Activated gamma-delta T cell (primary cell): ENCODE results near the gene PRKAG2.

Experiments
- DNase-seq: peaks from one replicate; lab custom pipeline; 2025; lab: John Stamatoyannopoulos, UW

The PRKAG2 gene

DNA sequence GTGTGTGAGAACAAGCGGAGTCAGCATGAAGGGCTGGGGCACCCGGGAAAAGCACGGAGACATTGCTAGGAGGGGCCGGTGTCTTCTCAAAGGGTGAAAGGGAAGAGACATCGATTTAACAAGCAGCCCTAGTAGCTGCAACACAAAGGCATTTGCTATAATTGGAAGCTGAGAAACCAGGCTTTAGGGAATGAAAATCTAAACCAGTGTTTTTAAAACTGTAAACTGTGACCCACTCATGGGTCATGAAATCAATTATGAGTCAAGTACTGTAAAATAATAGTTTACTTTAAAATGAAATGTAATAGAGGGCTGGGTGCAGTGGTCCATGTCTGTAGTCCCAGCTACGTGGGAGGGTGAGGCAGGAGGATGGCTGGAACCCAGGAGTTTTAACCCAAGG lies 228.5 kb downstream of the PRKAG2 start:
- DNase-seq, result no peak

DNA sequence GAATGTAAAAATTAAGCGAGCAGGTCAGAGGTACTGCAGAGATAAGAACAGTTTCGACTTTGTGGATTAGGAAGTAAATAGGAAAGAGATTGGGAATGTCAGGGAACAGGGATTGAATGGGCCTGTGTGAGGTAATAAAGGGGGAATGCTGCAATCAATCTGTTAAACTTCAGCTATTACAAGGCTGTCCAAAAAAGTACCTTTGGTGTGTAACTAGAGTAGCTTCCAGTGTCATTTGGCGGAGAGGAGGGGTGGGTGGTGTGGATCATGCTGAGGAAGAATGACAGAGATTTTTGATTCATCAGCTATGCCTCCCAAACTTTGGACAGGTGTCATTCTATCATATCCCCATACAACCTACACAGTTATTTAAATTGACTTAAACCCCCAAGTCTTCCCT lies 229.0 kb downstream of the PRKAG2 start:
- DNase-seq, result no peak

DNA sequence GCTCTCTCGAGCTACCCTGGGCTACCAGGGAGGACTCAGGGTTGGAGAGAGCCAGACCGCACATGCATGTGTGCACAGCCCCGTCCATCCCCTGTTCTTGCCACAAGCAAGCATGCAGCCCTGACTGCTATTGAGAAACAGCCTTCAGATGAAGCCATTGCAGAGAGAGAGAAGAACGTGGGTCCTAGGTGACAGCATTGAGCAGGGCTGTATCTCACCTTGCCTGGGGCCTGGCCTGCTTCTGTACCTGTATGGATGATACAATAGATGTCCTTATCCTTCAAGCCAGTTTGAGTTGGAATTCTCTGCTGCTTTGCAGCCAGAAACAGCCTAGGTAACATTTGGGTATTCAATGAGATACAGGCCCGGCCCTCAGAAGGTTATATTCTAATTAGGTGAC lies 229.9 kb downstream of the PRKAG2 start:
- no peak for DNase-seq

DNA sequence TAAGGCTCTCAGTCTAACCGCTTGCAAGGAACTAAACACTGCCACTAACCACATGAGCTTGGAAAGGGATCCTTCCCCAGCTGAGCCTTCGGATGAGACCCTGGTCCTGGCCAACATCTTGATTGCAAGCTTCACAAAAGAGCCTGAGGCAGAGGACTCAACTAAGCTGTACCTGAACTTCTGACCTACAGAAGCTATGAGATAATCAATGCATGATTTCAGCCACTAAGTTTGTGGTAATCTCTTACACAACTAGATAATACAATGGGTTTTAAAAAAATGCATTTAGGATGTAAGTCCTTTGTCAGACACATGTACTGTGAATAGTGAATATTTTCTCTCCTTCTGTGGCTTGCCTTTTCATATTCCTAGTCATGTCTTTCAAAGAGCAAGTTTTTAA lies 231.6 kb downstream of the PRKAG2 start:
- DNase-seq, result no peak

DNA sequence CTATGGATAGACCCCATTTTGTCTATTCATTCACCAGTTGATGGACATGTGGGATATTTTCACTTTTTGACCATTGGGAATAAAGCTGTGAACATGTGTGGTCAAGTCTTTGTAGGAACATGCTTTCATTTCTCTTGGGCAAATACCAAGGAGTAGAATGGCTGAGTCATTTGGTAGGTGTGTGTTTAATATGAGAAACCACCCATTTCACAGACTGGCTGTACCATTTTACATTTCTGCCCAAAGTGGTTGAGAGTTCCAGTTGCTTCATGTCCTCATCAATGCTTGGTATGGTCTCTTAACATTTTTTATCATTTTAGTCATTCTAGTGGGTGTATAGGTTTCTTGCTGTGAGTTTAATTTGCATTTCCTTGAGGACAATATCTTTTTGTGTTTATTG lies 232.4 kb downstream of the PRKAG2 start:
- no peak for DNase-seq

DNA sequence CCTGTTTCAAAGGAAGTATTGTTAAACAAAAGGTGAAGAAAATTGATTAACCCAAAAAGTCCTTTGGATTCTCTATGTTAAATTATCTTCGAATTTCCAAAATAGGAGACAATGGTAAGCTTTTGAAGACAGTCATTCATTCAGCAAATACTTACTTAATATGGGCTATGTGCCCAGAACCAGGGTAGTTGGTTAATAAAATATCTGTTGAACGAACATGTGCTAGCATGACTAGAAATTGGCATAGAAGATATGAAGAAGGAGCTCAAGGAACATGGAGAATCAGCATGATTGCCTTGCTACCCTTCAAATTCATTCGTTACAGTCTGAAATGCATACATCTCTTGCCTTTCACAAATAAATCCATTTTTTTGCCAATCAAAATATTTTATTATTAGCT lies 234.2 kb downstream of the PRKAG2 start:
- DNase-seq, result no peak

DNA sequence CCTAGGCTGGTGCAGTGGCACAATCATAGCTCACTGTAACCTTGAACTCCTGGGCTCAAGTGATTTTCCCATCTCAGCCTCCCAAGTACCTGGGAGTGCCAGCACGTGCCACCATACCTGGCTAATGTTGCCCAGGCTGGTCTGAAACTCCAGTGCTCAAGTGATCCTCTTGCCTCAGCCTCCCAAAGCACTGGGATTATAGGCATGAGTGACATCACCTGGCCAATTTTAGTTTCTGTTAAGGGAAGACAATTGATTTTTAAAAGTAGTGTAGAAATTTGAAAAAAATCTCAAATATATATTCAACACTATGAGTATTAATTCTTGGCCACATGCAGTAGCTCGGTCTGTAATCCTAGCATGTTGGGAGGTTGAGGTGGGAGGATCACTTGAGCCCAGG lies 235.3 kb downstream of the PRKAG2 start:
- no peak for DNase-seq

DNA sequence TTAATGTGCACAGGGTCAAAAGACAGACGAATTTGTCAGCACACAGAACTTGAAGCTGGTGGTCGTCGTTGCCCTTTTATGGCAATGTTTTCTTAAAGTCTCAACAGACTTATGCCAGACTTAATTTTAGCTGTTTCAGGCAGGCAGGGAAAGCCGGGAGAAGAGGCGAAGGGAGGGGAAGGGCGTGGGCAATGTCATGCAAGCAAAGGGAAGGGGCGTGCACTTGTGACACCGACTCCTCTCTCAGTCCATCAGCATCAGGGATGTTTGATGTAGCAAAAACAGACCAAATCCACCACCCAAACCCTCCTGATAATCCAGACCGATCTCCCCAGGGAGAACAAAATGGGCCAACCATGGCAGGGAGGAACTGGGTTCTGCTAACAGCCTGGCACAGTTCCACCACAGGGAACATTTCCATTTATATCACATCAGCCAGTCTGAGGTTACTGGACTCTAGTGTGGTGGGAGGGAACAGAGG lies 239.1 kb downstream of the PRKAG2 start:
- DNase-seq, result no peak

DNA sequence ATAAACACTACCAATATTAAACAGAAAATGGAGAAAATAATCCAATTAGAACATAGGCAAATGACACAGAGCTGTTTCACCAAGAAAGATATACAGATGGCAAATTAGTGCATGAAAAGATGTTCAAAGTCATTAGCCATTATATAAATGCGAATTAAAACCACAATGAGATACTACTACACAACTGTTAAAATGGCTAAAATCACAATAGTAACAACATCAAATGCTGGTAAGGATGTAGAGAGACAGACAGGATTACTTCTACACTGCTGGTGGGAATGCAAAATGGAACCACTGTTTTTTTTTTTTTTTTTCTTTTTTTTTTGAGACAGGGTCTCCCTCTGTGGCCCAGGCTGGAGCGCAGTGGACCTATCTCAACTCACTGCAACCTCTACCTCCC lies 242.3 kb downstream of the PRKAG2 start:
- DNase-seq, result no peak

DNA sequence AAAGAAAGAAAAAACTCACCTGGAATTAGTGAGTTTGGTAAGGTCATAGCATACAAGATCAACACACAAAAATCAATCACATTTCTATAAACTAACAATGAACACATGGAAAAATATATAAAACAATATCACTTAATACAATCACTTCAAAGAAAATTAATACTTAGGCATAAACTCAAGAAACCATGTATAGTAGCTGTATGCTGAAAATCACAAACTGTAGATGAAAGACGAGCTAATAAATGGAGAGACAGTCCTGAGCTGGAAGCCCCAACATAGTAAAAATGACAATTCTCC lies 243.5 kb downstream of the PRKAG2 start:
- no peak for DNase-seq

DNA sequence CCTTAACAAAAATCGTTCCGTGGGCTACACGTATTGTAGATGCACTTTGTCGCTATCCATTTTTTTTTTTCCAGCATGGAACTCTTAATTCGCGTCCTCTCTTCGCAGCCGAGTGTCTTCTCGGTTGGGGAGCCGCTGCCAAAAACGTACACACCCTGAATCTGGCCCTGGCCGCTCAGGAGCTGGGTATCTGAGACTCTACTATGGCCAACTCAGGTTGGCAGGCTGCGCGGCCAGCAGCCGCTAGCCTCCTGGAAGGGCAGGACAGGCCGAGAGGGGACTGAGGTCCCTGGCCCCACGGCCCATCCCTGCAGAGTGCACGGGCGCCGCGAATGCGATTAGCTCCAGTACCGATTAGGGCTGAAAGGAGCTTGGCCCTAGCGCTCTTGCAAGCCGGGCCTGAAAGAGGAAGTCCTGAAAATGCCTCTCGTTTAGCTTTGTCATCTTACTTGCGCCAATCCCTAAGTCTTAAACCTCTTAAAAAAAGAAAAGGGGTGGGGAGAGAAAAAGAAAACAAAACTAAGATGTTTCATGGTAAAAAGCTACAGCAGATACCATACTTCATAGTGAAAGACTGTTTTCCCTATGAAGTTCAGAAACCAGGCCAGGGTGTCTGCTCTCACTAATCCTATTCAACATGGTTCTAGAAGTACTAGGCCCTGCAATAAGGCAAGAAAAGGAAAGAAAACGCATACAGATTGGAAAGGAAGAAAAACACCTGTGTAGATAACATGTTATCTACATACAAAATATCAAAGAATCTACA lies 244.0 kb downstream of the PRKAG2 start:
- peak; percentile 12 for DNase-seq

DNA sequence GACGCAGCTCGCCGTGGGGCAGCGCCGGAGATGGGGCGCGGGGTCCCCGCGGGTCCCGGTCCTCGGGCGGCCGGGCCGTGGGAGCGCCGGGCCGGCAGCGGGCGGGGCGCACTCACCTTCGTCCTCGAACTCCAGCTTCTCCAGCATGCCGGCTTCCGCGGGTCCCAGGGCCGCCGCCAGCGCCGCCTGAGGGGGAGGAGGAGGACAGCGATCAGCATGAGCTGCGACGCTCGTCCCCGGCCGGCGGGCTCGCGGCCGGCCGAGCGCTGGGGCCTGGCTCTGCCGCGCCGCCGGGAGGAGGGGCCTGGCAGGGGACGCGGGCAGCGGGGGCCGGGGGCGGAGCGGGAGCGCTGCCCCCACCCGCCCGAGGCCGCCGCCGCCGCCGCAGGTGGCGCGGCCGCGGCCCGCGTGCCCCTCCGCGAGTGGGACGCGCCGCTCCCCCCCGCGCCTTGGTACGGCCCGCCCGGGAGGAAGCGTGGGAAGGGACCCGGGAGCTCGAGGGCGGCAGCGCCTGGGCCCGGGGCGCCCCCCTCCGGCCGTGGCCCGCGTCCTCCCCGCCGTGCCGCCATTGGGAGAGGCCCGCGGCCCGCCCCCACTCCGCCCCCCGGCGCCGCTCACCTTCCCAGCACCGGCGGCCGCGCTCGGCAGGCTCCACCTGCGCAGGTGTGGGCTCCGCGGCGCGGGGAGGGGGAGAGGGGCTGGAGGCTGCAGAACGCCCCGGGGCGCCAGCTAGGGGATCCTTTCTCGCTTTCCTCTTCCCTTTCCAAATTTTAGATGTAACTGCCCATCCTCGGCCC lies 244.8 kb downstream of the PRKAG2 start:
- peak; percentile 88 for DNase-seq

DNA sequence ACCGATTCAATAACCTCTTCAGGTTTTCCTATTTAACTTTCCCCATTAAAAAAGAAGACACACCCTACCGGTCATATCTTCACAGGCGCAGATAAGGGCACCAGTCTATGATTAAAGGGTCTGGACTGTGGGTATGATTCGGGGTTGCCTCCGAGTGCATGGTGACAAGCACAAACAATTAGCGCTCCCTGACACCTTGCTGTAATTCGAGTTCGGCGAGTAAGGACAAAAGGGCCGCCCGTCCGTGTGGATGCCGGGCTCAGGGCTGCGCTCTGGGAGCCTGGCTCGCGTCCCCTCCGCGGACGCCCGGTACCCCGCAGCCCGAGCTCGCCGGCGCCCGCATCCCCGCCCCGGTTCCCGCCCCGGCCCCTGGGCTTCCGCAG lies 245.4 kb downstream of the PRKAG2 start:
- no peak for DNase-seq

DNA sequence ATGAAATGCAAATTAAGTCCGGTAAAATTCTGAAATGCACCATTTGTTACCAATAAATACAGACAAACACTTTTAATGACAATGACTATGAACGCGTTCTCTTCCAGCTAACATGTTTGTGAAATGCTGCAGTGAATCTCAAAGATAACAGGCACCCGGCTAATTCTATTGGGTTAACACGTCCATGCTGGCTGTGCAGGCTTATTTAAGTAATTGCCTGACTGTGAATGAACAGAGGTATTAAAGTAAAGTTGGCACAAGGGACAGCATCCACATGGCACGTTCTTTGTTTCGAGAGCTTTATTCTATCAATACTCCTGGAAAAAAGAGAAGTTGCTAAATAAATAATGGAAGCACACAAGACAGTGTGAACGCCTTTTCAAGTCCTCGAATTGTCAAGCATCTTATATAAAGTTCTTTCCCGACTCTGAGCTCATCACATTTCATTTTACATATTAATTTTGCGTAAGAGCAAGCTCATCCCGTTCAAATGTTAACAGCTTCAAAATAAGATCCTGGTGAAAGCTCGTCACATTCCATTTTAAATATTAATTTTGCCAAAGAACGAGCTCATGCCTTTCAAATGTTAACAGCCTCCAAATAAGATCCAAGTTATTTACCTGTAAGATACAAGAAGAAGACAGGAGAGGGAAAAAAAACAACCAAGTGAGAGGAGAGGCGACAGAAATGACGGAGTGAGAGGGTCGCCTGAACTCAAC lies 245.9 kb downstream of the PRKAG2 start:
- DNase-seq, result no peak

DNA sequence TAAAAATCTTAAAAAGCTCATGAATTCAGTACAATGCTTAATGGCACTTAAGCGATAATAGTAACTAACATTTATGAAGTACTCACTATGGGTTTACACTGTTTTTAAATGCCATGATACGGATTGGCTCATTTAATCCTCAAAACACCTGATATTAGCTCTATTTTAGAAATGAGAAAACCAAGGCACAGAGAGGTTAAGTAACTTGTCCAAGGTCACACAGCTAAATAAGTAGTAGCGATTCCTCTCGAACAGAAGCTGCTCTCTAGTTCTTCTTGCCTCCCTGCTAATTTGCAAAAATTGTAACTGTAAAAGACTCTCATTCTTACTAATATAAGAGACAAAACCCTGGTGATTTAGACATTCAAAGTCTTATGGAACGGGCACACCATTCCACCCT lies 246.6 kb downstream of the PRKAG2 start:
- no peak for DNase-seq

DNA sequence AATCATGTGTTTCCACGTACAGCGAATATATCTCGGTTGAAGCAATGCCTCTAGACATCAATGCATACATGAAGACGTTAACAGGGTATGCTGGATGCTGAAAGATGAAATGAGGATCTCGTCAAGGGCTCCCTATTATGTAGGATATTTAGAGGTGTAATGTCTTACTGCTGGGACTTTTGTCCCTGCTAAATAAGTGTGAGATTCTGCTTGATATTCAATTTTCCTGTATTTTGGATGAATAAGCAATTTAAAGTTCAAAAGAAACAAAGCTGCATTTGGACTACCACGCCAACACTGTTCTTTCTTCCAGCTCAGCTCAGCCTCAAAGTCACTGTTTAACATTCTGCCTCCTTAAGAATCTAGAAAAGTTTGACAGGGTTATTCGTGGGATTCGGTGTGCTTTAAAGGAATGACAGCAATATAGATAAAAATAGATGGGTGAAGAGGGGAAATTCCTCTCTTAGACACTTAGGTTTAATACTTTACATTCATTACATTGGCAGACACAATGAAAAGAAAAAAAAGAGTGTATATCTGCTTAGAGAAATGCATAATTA lies 247.1 kb downstream of the PRKAG2 start:
- DNase-seq, result no peak

DNA sequence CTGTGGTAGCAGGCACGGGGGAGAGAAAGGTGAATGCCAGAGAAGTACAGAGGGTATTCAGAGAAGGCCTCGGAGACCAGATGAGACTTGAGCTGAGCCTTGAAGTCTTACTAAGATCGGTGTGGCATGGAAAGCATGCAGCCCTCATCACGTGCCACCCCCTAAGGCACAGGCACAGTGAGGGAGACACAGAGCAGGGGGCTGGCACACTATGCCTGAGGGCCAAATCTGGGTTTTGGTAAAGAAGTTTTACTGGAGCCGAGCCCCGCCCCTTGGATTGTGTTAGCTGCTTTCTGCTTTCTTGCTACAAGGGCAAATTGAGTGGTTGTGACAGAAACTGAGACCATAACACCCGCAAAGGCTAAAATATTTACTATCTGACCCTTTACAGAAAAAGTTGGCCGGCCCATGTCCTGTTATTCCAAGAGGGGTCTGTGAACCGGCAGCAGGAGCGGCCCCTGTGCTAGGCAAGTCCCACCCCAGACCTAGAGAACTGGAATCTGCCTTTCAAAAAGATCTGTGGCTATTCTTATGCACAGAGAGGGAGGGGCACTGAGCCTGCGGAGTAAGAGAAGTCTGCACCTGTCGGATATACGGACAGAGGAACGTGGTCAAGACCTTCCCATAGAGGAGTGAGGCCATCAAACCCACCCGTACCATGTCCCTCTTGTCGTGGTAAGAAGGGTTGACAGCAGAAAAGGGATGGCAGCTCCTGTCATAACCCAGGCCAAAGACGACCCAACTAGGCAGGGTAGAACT lies 247.9 kb downstream of the PRKAG2 start:
- DNase-seq, result no peak

DNA sequence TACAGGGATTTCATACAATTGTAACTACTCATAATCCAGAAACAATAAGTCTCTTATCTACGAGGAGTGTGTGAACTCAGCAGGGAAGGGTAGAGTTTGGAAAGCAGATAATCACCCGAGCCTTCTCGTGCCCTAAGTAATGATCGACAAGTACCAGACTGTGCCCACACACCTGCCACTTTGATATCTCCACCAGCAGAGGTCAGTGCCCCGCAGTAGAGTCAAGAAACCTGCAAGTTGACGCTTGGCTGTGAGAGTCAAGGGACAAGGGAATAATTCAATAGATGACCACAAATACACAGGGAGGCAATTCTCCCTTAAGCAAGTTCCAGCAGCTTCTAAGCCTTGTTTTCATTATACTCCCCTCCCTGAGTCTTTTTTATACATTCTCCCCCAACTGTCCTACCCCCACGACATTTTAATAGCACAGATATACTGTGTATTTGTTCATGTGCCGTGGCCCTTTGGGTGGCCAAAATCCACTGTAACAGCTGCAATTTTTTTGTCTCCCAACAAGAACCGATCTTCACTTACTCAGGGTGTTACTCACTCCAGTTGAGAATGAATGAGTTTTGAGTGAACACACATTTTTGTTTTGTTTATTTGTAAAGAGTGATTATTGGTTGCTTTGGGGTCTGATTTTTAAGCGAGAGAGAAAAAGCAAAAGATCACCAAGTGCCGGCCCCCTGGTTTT lies 250.3 kb downstream of the PRKAG2 start:
- no peak for DNase-seq

DNA sequence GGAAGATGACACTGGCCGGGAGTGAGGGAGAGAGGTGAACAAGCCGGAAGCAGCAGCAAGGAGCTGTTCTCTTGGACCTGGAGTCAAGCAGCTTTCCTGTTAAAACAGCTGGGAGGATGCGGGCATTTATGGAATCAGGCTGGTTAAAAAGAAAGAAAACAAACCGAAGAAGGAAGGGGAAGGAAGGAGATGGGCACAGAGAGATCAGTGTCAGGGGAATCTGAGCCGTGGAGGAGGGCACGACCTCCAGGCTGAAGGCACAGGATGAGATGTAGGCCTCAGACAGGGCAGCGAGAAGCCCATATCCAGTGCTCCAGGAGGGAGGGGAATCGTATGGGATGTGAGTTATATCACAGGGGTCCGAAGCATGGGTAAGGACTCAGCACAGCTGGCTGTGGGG lies 251.3 kb downstream of the PRKAG2 start:
- DNase-seq, result no peak

DNA sequence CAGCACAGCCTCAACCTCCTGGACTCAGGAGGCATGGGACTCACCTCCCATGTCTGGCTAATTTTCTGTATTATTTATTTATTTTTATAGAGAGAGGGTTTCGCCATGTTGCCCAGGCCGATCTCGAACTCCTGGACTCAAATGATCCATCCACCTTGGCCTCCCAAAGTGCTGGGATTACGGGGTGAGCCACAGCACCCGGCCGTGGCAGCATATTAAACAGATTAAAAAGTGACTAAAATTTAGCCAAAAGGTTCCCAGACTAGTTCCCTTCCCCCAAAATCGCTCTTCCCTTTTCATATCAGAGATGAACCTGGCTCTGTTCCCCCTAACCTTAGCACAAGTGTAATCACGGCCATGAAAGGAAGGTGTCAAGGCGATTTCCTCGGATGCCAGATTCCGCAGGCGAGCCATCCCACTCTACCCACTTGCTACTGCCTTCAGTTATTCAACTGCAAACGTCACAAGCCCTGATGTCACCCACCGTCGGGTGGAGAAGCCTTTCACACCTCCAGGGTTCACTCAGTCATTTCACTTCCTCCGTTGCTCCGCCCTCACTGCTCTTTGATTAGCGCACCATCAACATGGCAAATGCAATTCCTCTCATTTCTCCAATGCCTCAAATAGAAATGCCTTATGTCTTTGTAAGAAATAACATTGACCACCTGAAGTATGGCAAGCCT lies 252.5 kb downstream of the PRKAG2 start:
- DNase-seq, result no peak

DNA sequence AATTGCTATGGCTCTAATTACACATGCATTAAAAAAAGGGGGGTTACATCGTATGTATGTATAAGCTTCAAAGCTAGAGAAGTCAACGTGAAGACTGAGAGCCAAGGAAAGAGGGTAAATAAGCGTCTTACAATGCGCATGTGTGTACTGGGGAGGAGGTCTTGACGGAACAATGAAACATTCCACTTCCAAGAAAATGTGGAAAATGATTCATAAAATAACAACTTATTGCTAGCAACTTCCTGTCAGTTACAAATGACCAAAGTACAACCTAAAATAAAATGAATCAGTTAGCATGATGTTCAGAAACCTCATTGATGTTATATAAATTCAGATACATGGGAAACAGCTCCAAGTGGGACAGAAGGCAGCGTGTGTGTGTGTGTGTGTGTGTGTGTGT lies 253.1 kb downstream of the PRKAG2 start:
- DNase-seq, result no peak
